IMR-90 (cell line): Measurements from ENCODE around the gene PPIL4. TPM values are rescaled to one million over a fixed set of nuclear protein-coding genes. Genes with fewer than 3 reads are reported as not detected.

Experiments used
- ATAC-seq: fragments of 200-7000 bp; cut with Tn5 transposase; 2 replicates; pipeline ENCODE4 v1.9.1; 2020; ENCODE audit warnings: low read depth, mild to moderate bottlenecking, moderate library complexity
- BruUV-seq: library from RNA; stranded (reverse); fragments of 400-500 nt; replicated peaks from 2 replicates; lab custom pipeline; 2021; lab: Mats Ljungman, UMichigan
- CTCF ChIA-PET: fragments of 300-600 bp; formaldehyde crosslinking; extraction: SDS; loops from one replicate; lab custom pipeline; 2021; ENCODE audit warnings: antibody characterized with exemption; lab: Yijun Ruan, JAX
- POLR2A ChIA-PET: fragments of 300-600 bp; sonication (Branson Sonifier 250); formaldehyde crosslinking; loops from one replicate; lab custom pipeline; 2022; ENCODE audit warnings: antibody characterized with exemption; ENCODE audit not compliant: unreplicated experiment; lab: Charles Lee
- DNase-seq: peaks from one replicate; pipeline ENCODE4 v3.0.0; 2013
- H2AFZ ChIP-seq: replicated peaks from 2 replicates; pipeline ENCODE3; 2013; ENCODE audit warnings: low read length, mild to moderate bottlenecking; ENCODE audit not compliant: poor library complexity
- H2AK5ac ChIP-seq: 2 replicates; pipeline ENCODE4 v1.6.1; 2013; ENCODE audit warnings: low read depth, low read length, inconsistent platforms
- H2AK9ac ChIP-seq: replicated peaks from 2 replicates; pipeline ENCODE3; 2013; ENCODE audit warnings: mild to moderate bottlenecking, low read depth, low read length, moderate library complexity; ENCODE audit not compliant: poor library complexity
- H2BK120ac ChIP-seq: 2 replicates; pipeline ENCODE4 v1.6.1; 2013; ENCODE audit warnings: low read depth, low read length, inconsistent platforms
- H2BK15ac ChIP-seq: 3 replicates; pipeline ENCODE4 v1.6.1; 2013; ENCODE audit warnings: low read depth, low read length, inconsistent platforms
- H2BK20ac ChIP-seq: 2 replicates; pipeline ENCODE4 v1.6.1; 2013; ENCODE audit warnings: low read depth, mild to moderate bottlenecking, inconsistent platforms, low read length, moderate library complexity
- H2BK5ac ChIP-seq: 2 replicates; pipeline ENCODE4 v1.6.1; 2013; ENCODE audit warnings: mild to moderate bottlenecking, low read depth, low read length, inconsistent platforms; ENCODE audit not compliant: poor library complexity, severe bottlenecking
- H3K14ac ChIP-seq: replicated peaks from 2 replicates; pipeline ENCODE4 v1.6.1; 2013; ENCODE audit warnings: low read depth, low read length, inconsistent platforms
- H3K18ac ChIP-seq: 2 replicates; pipeline ENCODE4 v1.6.1; 2013; ENCODE audit warnings: low read depth, low read length, control low read depth
- H3K23ac ChIP-seq: 2 replicates; pipeline ENCODE4 v1.6.1; 2013; ENCODE audit warnings: low read depth, low read length, inconsistent platforms
- H3K27ac ChIP-seq: 2 replicates; pipeline ENCODE4 v1.5.1; 2013; ENCODE audit warnings: mild to moderate bottlenecking, control low read depth, low read length; ENCODE audit not compliant: insufficient read depth
- H3K27me3 ChIP-seq: 2 replicates; pipeline ENCODE4 v1.6.1; 2013; ENCODE audit warnings: low read length; ENCODE audit not compliant: control insufficient read depth, insufficient read depth
- H3K36me3 ChIP-seq: 2 replicates; pipeline ENCODE4 v1.6.1; 2013; ENCODE audit warnings: low read length, mixed read lengths; ENCODE audit not compliant: control insufficient read depth, insufficient read depth
- H3K4ac ChIP-seq: 2 replicates; pipeline ENCODE4 v1.6.1; 2013; ENCODE audit warnings: low read depth, low read length, inconsistent platforms
- H3K4me1 ChIP-seq: 2 replicates; pipeline ENCODE4 v1.6.1; 2013; ENCODE audit warnings: low read length, mixed read lengths; ENCODE audit not compliant: control insufficient read depth, insufficient read depth
- H3K4me2 ChIP-seq: 2 replicates; pipeline ENCODE4 v1.6.1; 2013; ENCODE audit warnings: low read depth, mild to moderate bottlenecking, control low read depth, low read length, moderate library complexity
- H3K4me3 ChIP-seq: 2 replicates; pipeline ENCODE4 v1.5.1; 2013; ENCODE audit warnings: low read depth, mild to moderate bottlenecking, control low read depth, low read length, moderate library complexity; ENCODE audit not compliant: insufficient read depth
- H3K56ac ChIP-seq: 2 replicates; pipeline ENCODE4 v1.6.1; 2013; ENCODE audit warnings: low read length, inconsistent platforms; ENCODE audit not compliant: insufficient read depth; ENCODE audit errors: extremely low read depth
- H3K79me1 ChIP-seq, 2 experiments: 2 replicates each; pipeline ENCODE4 v1.6.1; 2013; ENCODE audit warnings: low read length in 2 of 2, inconsistent platforms in 1 of 2, low read depth in 1 of 2
- H3K9ac ChIP-seq: 2 replicates; pipeline ENCODE4 v1.6.1; 2013; ENCODE audit warnings: low read depth, low read length, control low read depth
- H3K9me1 ChIP-seq: 2 replicates; pipeline ENCODE4 v1.6.1; 2013; ENCODE audit warnings: low read length, inconsistent platforms; ENCODE audit not compliant: insufficient read depth
- H3K9me3 ChIP-seq: 2 replicates; pipeline ENCODE4 v1.6.1; 2013; ENCODE audit warnings: low read length; ENCODE audit not compliant: control insufficient read depth, insufficient read depth
- H4K20me1 ChIP-seq: 2 replicates; pipeline ENCODE4 v1.6.1; 2013; ENCODE audit warnings: low read length, inconsistent platforms; ENCODE audit not compliant: insufficient read depth
- H4K5ac ChIP-seq: 2 replicates; pipeline ENCODE4 v1.6.1; 2013; ENCODE audit warnings: mild to moderate bottlenecking, low read depth, low read length, control low read depth
- H4K8ac ChIP-seq, 2 experiments: 2 replicates each; pipeline ENCODE4 v1.6.1; 2013; ENCODE audit warnings: low read depth in 2 of 2, low read length in 2 of 2, control low read depth in 1 of 2, inconsistent platforms in 1 of 2
- H4K91ac ChIP-seq: 2 replicates; pipeline ENCODE4 v1.6.1; 2013; ENCODE audit warnings: low read depth, low read length, inconsistent platforms; ENCODE audit not compliant: insufficient read depth
- BHLHE40 ChIP-seq: fragments of 150-350 bp; IDR thresholded peaks from 2 replicates; pipeline ENCODE4 v1.6.1; 2016; ENCODE audit warnings: mild to moderate bottlenecking, low read depth, low read length
- CEBPB ChIP-seq: IDR thresholded peaks from 2 replicates; pipeline ENCODE4 v1.6.1; 2012; ENCODE audit warnings: low read depth, low read length, improper control_type of control experiment
- CHD1 ChIP-seq: IDR thresholded peaks from 2 replicates; pipeline ENCODE4 v1.6.1; 2012; ENCODE audit warnings: low read depth, low read length, improper control_type of control experiment
- FOS ChIP-seq: fragments of 150-350 bp; IDR thresholded peaks from 2 replicates; pipeline ENCODE4 v1.6.1; 2016; ENCODE audit warnings: low read depth, low read length
- MAFK ChIP-seq: IDR thresholded peaks from 2 replicates; pipeline ENCODE4 v1.6.1; 2012; ENCODE audit warnings: low read depth, low read length, improper control_type of control experiment
- MAZ ChIP-seq: IDR thresholded peaks from 2 replicates; pipeline ENCODE4 v1.6.1; 2012; ENCODE audit warnings: low read depth, mild to moderate bottlenecking, low read length, improper control_type of control experiment, moderate library complexity, borderline replicate concordance
- MXI1 ChIP-seq: IDR thresholded peaks from 2 replicates; pipeline ENCODE4 v1.6.1; 2012; ENCODE audit warnings: low read depth, mild to moderate bottlenecking, low read length, moderate library complexity, borderline replicate concordance
- NFE2L2 ChIP-seq: fragments of 150-350 bp; IDR thresholded peaks from 2 replicates; pipeline ENCODE4 v1.6.1; 2016; ENCODE audit warnings: low read depth, mild to moderate bottlenecking, low read length
- POLR2A ChIP-seq: IDR thresholded peaks from 2 replicates; pipeline ENCODE4 v1.6.1; 2012; ENCODE audit warnings: mild to moderate bottlenecking, low read depth, low read length
- RAD21 ChIP-seq: IDR thresholded peaks from 2 replicates; pipeline ENCODE4 v1.6.1; 2012; ENCODE audit warnings: low read length, improper control_type of control experiment
- RCOR1 ChIP-seq: IDR thresholded peaks from 2 replicates; pipeline ENCODE4 v1.6.1; 2012; ENCODE audit warnings: mild to moderate bottlenecking, low read length, improper control_type of control experiment; ENCODE audit not compliant: insufficient replicate concordance
- RFX5 ChIP-seq: IDR thresholded peaks from 2 replicates; pipeline ENCODE4 v1.8.0; 2012; ENCODE audit warnings: low read depth, mild to moderate bottlenecking, low read length, moderate library complexity
- SMC3 ChIP-seq: fragments of 150-350 bp; IDR thresholded peaks from 2 replicates; pipeline ENCODE4 v1.6.1; 2016; ENCODE audit warnings: low read depth, mild to moderate bottlenecking, antibody characterized with exemption, low read length, moderate library complexity
- WGBS, 2 experiments: methylation state at CpG; one replicate each; pipeline versions ENCODE4 v1.1.5 to v1.1.7; 2013; ENCODE audit warnings: missing lambda C conversion rate in 2 of 2; ENCODE audit not compliant: insufficient read length in 1 of 2; ENCODE audit errors: extremely low coverage in 2 of 2; 5-methylcytosine and 5-hydroxymethylcytosine counted together
- dilution Hi-C: fragments of 300-500 bp; cut with HindIII; formaldehyde crosslinking; loops from one replicate; pipeline ENCODE4 v1.14.3; 2018; ENCODE audit warnings: low sequenced_read_pairs; ENCODE audit not compliant: unreplicated experiment
- in situ Hi-C: fragments of 300-500 bp; cut with MboI; formaldehyde crosslinking; loops from 3 replicates; pipeline ENCODE4 v1.14.3; 2019; ENCODE audit warnings: low sequenced_read_pairs, inconsistent platforms, mixed read lengths
- intact Hi-C: fragments of 100-400 bp; cut with micrococcal nuclease; formaldehyde crosslinking; loops from 2 replicates; pipeline ENCODE4 v1.10.0; 2022
- polyA plus RNA-seq, 3 experiments: library from polyadenylated mRNA; depleted of rRNA; stranded (reverse); fragments of >200 nt; gene quantifications; 2 replicates each; pipeline ENCODE4 v1.2.3, GENCODE V29; 2012; ENCODE audit warnings: low replicate concordance in 1 of 3
- total RNA-seq: library from RNA; depleted of rRNA; stranded (reverse); fragments of >200 nt; gene quantifications from 2 replicates; pipeline ENCODE4 v1.2.3, GENCODE V29; 2012
- TF ChIP-seq, protein P1 (sequence below): conservative IDR thresholded peaks from 2 replicates; pipeline ENCODE4 v1.5.1; 2012; ENCODE audit warnings: mild to moderate bottlenecking, low read depth, low read length, improper control_type of control experiment
- TF ChIP-seq, protein P2 (sequence below): fragments of 150-350 bp; IDR thresholded peaks from 2 replicates; pipeline ENCODE4 v1.6.1; 2017; ENCODE audit warnings: mild to moderate bottlenecking, antibody characterized with exemption, low read length, low read depth
- TF ChIP-seq, protein P3 (sequence below): fragments of 150-350 bp; IDR thresholded peaks from 2 replicates; pipeline ENCODE4 v1.6.1; 2016; ENCODE audit warnings: low read depth, mild to moderate bottlenecking, low read length, moderate library complexity, borderline replicate concordance

Gene PPIL4
- total and polyA plus RNA-seq, 2 of the 4 experiments (the other 2 are of a cell fraction), result 10.6 to 13.3 TPM

- peaks cover 0 to 6% of the 10 kb centered on the region in 2 experiments; a peak in 2 of 4 replicates for H3K79me1 ChIP-seq
- dilution Hi-C loops, result no loop called here
- no peak overlapping the region for H2BK20ac ChIP-seq
- TF ChIP-seq CHD1, result no peak
- TF ChIP-seq, protein P1, sequence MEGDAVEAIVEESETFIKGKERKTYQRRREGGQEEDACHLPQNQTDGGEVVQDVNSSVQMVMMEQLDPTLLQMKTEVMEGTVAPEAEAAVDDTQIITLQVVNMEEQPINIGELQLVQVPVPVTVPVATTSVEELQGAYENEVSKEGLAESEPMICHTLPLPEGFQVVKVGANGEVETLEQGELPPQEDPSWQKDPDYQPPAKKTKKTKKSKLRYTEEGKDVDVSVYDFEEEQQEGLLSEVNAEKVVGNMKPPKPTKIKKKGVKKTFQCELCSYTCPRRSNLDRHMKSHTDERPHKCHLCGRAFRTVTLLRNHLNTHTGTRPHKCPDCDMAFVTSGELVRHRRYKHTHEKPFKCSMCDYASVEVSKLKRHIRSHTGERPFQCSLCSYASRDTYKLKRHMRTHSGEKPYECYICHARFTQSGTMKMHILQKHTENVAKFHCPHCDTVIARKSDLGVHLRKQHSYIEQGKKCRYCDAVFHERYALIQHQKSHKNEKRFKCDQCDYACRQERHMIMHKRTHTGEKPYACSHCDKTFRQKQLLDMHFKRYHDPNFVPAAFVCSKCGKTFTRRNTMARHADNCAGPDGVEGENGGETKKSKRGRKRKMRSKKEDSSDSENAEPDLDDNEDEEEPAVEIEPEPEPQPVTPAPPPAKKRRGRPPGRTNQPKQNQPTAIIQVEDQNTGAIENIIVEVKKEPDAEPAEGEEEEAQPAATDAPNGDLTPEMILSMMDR, result no peak
- no peak for TF ChIP-seq MAFK
- TF ChIP-seq RCOR1, result no peak
- no peak for TF ChIP-seq POLR2A
- TF ChIP-seq, protein P2, sequence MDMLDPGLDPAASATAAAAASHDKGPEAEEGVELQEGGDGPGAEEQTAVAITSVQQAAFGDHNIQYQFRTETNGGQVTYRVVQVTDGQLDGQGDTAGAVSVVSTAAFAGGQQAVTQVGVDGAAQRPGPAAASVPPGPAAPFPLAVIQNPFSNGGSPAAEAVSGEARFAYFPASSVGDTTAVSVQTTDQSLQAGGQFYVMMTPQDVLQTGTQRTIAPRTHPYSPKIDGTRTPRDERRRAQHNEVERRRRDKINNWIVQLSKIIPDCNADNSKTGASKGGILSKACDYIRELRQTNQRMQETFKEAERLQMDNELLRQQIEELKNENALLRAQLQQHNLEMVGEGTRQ, result no peak
- TF ChIP-seq RFX5, result no peak
- no peak for TF ChIP-seq FOS
- no peak for TF ChIP-seq MXI1
- no peak for TF ChIP-seq SMC3
- TF ChIP-seq CEBPB, result no peak
- TF ChIP-seq, protein P3, sequence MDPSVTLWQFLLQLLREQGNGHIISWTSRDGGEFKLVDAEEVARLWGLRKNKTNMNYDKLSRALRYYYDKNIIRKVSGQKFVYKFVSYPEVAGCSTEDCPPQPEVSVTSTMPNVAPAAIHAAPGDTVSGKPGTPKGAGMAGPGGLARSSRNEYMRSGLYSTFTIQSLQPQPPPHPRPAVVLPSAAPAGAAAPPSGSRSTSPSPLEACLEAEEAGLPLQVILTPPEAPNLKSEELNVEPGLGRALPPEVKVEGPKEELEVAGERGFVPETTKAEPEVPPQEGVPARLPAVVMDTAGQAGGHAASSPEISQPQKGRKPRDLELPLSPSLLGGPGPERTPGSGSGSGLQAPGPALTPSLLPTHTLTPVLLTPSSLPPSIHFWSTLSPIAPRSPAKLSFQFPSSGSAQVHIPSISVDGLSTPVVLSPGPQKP, result no peak
- TF ChIP-seq MAZ, result no peak
- no peak for TF ChIP-seq BHLHE40
- TF ChIP-seq NFE2L2, result no peak
- no peak for TF ChIP-seq RAD21
- intact Hi-C loops, result no loop called here
- H4K8ac ChIP-seq, result no peak overlapping the region
- H3K9ac ChIP-seq, result no peak overlapping the region
- no peak overlapping the region for H3K18ac ChIP-seq
- H4K91ac ChIP-seq, result no peak overlapping the region
- H3K4me3 ChIP-seq, result no peak overlapping the region
- WGBS, 2 experiments, result no CpG with 5 or more reads among the region's 1 CpG
- H3K14ac ChIP-seq, result no peak overlapping the region
- no TSS peak for BruUV-seq
- no peaks in the 10 kb centered on the region for H3K27me3 ChIP-seq
- no peak overlapping the region for H2BK5ac ChIP-seq
- CTCF ChIA-PET, result no interaction called here
- H3K4ac ChIP-seq, result no peak overlapping the region
- H4K20me1 ChIP-seq, result no peaks in the 10 kb centered on the region
- no peak overlapping the region for H3K27ac ChIP-seq
- H2BK120ac ChIP-seq, result no peak overlapping the region
- H2AK9ac ChIP-seq, result no peak overlapping the region
- in situ Hi-C loops, result no loop called here
- H3K36me3 ChIP-seq, result peaks cover 2% of the 10 kb centered on the region; the same call in 1 of the 2 replicates
- H3K4me2 ChIP-seq, result no peak overlapping the region
- H2AFZ ChIP-seq, result no peak overlapping the region
- no peak overlapping the region for H2AK5ac ChIP-seq
- no peak for ATAC-seq
- POLR2A ChIA-PET, result no interaction called here
- H3K23ac ChIP-seq, result no peak overlapping the region
- H2BK15ac ChIP-seq, result no peak overlapping the region
- no peaks in the 10 kb centered on the region for H3K9me3 ChIP-seq
- no peaks in the 10 kb centered on the region for H3K4me1 ChIP-seq
- no peaks in the 10 kb centered on the region; the same call in 1 of the 2 replicates for H3K9me1 ChIP-seq
- no peak overlapping the region for H4K5ac ChIP-seq
- no peak overlapping the region for H3K56ac ChIP-seq
- no peak for DNase-seq
Measured at GRCh38 chr6:149500096-149500495, 45.7 kb downstream of the PPIL4 start.
